ENCODE measurements around the gene TTC1.
"Not testable (repeated sequence)": the region's sequence is repeated elsewhere in the genome, so short reads cannot be mapped to it uniquely, and the experiment has no call there.

The TTC1 gene

DNA sequence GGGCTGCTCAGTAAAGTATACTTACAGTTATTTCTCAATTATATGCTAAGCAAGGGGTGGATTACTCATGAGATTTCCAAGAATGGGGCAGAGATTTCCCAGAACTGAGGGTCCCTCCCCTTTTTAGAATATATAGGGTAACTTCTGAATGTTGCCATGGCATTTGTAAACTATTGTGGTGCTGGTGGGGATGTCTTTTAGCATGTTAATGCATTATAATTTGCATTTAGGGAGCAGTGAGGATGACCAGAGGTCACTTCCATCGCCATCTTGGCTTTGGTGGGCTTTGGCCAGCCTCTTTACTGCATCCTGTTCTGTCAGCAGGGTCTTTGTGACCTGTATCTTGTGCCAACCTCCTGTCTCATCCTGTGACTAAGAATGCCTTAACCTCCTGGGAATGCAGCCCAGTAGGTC lies 35.5 kb downstream of the TTC1 start:
- no peak for DNase-seq

DNA sequence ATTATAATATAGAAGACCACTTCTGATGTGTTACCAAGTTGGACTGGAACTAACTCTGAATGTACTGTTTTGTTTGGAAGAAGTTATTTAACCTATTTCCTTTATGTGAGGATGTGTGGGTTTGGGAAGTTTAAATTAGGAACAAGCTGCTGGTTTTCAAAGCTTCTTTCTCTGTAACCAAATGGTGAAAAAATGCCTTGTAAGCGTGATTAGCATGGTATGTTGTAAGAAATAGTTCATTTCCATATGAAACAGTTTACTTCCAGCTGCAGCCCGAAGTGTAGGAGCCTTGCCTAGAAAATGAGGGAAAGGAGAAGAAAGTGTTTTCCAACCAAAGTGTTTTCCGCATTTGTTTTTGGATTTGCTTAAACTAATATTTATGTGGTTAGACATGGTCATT lies 36.0 kb downstream of the TTC1 start:
- peak; percentile 17 for DNase-seq

DNA sequence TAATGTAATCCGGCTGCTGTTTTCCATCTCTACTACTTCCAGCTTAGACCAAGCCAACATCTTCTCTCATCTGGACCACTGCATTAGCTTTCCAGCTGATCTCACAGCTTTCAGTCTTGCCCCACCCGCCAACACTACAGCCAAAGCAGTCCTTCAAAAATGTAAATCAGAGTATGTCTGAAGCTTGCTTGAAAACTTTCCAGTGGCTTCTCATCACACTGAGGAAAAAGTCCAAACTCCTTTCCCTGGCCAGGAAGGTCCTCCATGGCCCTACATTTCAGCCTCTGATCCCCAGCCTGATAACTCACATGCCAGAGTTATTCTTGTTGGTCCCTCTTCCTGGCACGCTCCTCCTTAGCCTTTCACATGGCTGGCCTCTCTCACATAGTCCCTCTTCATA lies 38.5 kb downstream of the TTC1 start:
- no peak for DNase-seq

DNA sequence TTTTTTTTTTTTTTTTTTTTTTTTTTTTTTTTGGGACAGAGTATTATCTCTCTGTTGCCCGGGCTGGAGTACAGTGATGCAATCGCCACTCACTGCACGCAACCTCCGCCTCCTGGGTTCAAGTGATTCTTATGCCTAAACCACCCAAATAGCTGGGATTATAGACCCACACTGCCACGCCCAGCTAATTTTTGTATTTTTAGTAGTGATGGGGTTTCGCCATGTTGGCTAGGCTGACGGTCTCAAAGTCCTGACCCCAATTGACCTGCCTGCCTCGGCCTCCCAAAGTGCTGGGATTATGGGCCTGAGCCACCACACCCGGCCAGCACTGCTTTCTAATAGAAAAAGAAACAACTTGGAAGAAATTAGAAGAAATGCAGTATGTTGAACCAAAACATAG lies 39.2 kb downstream of the TTC1 start:
- DNase-seq, result no peak

GRCh38 chr5:160049099-160049498 lies 40.2 kb downstream of the TTC1 start:
- no peak for DNase-seq

DNA sequence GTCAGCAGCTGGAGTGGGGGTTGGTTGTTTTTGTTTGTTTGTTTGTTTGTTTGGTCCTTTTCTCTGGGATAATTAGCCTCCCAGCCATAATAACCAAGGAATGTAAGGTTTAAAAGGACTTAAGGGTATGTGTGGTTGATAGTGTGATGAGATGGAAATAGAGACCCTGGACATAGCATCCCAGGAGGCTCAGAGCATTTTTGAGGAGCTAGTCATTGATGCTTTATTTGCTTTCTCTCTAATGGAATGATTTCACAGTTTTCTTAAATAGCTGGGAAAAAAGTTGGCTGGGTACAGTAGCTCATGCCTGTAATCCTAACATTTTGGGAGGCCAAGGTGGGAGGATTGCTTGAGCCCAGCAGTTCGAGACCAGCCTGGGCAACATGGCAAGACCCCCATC lies 45.1 kb downstream of the TTC1 start:
- no peak for DNase-seq

GRCh38 chr5:160054831-160055230 lies 45.9 kb downstream of the TTC1 start:
- DNase-seq, result no peak

DNA sequence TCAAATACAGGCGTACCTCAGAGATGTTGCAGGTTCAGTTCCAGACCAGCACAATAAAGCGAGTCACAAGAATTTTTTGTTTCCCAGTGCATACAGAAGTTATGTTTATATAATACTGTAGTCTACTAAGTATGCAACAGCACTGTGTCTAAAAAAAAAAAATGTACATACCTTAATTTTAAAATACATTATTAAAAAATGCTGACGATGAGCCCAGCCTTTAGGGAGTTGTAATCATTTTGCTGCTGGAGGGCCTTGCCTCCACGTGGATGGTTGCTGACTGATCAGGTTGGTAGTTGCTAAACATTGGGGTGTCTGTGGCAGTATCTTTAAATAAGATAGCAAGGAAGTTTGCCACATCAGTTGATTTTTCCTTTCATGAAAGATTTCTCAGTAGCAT lies 48.3 kb downstream of the TTC1 start:
- DNase-seq, result no peak

GRCh38 chr5:160060001-160060400 lies 51.1 kb downstream of the TTC1 start:
- no peak for DNase-seq

GRCh38 chr5:160061770-160062169 lies 52.8 kb downstream of the TTC1 start:
- no peak for DNase-seq

- DNase-seq, result no peak
These were observed 55.5 kb downstream of the TTC1 start for GRCh38 chr5:160064417-160064810.

DNA sequence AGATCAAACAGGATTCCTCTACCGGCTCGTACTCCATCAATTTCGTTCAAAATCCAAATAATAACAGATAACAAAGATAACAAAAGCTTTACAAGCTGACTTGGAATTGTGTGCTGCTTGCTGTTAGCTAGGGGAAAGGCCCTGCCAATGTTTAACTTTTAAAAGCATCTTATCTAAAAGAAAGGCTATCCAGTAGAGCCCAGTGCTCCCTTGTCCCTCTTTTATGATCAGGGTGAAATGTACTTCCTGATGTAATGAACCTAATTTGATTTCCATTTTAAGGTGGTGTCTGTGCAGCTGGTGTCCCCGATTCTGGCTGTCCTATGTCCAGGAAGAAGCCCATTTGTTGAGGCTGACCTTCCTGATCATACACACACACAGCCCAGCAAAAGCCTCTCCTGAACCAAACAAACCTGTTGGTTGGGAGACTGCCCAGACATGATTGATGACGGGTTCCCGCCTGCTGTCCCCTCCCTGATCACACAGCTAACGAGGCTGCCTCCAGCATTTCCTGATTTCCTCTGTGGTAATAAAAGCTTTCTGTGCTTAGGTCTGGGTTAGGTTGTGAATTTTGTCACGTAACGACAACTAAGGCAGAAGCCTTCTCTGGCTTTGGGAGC lies 56.2 kb downstream of the TTC1 start:
- no peak for DNase-seq

DNA sequence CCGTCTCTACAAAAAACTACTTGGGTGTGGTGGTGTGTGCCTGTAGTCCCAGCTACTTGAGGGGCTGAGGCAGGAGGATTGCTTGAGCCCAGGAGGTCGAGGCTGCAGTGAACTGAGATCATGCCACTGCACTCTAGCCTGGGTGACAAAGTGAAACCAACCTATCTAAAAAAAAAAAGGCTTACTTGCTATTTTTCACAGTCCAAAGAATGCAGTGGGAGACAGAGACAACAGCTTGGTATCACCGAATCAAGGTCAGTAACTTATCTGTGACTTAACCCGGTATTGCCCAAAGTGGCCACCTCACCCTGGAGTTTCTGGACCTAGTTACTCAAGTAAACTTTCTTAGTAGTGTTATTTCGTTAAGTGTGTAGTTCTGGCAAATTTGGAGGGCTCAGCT lies 60.2 kb downstream of the TTC1 start:
- DNase-seq, result not testable (repeated sequence)

DNA sequence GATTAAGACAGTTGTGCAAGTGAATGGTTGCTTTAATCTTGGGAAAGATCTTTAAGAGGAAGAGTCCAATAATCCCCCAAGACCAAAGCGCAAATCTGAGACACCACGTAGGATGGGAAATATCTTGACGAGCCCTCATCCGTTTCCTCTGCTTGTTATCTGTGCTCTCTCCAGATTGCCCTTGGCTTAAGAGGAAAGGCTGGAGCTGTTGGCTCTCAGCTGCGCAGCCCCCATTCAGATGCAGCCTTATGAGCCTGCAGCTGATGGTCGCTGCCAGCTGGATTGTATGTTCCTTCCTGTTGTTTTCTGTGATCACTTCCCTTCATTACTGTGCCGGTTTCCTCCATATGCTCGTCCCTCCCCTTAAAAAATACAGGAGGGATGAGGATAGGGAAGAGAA lies 62.6 kb downstream of the TTC1 start:
- no peak for DNase-seq

DNA sequence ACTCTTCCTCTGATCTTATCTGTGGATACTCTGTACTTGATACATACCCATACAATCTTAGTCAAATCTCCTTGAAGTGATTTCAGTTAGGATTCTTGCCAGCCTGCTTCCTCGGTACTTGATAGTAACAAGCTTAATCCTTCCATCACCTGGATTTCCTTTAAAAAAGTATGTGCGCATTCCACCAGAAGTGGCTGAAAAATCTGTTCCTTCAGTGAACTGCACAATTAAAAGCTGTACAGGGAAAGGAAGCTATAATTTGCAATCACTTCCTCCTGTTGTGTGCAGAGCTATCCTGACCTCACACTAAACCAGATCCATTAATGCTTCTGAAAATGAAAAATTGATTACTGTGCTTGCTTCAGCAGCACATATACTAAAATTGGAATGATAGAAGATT lies 63.0 kb downstream of the TTC1 start:
- DNase-seq, result no peak

- no peak for DNase-seq
These were observed 66.1 kb downstream of the TTC1 start for GRCh38 chr5:160075073-160075472.

DNA sequence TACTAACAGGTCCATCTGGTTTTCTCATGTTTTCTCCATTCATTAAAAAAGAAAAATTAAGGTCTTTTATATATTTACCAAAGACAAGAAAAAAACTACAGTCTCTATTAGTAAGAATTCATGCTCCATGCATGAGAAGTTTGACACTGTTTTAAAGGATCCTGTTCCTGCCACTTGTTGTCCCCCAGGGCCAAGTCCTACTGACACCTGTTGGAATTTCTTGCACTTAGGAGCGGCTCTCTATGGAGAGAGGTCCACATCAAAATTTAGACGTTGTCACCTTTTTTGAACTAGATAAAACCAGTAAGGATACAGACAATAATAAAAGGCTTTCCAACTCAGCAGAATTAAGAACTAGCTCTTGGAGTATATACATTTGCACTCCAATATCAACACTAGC lies 68.1 kb downstream of the TTC1 start:
- no peak for DNase-seq

DNA sequence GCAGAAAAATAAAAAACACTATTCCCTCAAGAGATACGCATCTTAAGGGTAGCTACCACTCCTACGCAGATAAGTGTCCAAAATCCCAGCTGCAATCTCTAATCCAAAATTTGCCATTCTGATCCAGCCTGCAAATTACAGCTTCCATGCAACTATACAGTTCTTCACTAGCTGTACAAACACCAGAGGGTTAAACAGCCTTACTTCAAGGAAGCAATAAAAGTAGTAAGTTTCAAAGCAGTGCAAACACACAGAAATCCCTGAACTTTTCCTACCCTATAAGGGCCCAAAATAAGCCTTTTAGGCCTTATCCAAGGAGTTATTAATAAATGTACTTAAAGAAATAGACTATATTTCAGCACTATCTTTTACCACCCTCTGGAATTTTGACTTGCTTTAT lies 70.8 kb downstream of the TTC1 start:
- no peak for DNase-seq

- DNase-seq, result no peak
These were observed 72.6 kb downstream of the TTC1 start for GRCh38 chr5:160081495-160081894.

GRCh38 chr5:160082614-160083500 lies 73.9 kb downstream of the TTC1 start:
- DNase-seq, result peak; percentile 28

GRCh38 chr5:160083501-160083900 lies 74.6 kb downstream of the TTC1 start:
- DNase-seq, result no peak

GRCh38 chr5:160084144-160084543 lies 75.2 kb downstream of the TTC1 start:
- no peak for DNase-seq

DNA sequence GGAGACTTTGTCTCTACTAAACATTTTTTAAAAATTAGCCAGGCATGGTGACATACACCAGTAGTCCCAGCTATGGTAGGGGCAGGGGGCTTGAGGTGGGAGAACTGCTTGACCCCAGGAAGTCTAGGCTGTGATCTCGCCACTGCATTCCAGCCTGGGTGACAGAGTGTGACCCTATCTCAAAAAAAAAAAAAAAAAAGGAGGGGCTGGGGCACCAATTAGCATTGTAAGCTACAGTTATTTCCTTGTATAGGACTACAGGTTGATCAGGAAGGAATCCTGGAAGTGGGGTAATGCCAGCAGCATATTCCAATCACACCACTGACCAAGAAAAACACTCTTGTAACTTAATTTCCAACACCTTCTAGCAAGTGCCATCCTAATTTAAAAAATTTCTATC lies 78.3 kb downstream of the TTC1 start:
- DNase-seq, result no peak

- DNase-seq, result no peak
These were observed 79.9 kb downstream of the TTC1 start for GRCh38 chr5:160088805-160089204.

- DNase-seq, result no peak
These were observed 80.6 kb downstream of the TTC1 start for GRCh38 chr5:160089531-160089930.

Data from NCI-H1048 (cell line).